ENCODE data around the gene STOX1.
A peak's percentile ranks its signal among the peaks of the same experiment; 100 is the strongest.
"Not testable (repeated sequence)": the region's sequence is repeated elsewhere in the genome, so short reads cannot be mapped to it uniquely, and the experiment has no call there.

Gene STOX1

GRCh38 chr10:68826764-68827591 is at the start of gene STOX1:
STOX1 (plus strand) TSS chr10:68827531; CDS start chr10:68827624, 93 bp downstream.
- DNase-seq, result peak; percentile 76

DNA sequence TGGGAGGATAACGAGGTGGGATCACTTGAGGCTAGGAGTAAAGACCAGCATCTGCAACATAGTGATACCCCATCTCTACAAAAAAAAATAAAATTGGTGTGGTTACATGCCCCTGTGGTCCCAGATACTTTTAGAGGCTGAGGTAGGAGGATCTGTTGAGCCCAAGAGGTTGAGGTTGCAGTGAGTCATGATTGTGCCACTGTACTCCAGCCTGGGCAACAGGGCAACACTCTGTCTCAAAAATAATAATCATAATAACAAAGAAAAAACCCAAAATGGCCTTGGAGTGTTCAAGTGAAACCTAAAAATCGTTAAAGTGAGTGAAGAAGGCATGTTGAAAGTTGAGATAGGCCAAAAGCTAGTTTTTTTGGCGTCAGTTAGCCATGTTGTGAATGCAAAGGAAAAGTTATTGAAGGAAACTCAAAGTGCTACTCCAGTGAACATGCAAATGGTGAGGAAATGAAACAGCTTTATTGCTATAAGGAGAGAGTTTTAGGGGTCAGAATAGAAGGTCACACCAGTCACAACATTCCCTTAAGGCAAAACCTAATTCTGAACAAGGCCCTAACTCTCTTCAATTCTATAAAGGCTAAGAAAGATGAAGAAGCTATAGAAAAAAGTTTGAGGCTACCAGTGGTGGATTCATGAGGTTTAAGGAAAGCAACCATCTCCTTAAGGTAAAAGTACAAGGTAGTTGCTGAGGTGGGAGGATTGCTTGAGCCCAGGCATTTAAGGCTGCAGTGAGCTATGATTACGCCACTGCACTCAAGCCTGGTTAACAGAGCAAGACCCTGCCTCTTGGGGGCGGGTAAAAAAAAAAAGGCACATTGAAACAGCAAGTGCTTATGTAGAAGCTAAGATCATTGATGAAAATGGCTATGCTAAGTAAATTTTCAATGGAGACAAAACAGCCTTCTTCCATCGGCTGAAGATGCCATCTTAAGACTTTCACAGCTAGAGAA is 45.4 kb upstream of the STOX1 start:
- no peak for DNase-seq

GRCh38 chr10:68784476-68784875 is 42.9 kb upstream of the STOX1 start:
- DNase-seq, result no peak

GRCh38 chr10:68787813-68788212 is 39.5 kb upstream of the STOX1 start:
- DNase-seq, result no peak

DNA sequence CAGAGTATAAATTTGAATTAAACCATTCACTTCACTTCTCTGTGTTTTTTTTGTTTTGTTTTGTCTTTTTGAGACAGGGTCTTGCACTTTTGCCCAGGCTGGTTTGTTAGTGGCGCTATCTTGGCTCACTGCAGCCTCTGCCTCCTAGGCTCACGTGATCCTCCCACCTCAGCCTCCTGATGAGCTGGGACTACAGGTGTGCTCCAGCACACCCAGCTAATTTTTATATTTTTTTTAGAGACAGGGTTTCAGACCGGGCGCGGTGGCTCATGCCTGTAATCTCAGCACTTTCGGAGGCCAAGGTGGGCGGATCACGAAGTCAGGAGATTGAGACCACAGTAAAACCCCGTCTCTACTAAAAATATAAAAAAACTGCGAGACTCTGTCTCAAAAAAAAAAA is 36.9 kb upstream of the STOX1 start:
- DNase-seq, result no peak

GRCh38 chr10:68792115-68792514 is 35.2 kb upstream of the STOX1 start:
- DNase-seq, result no peak

DNA sequence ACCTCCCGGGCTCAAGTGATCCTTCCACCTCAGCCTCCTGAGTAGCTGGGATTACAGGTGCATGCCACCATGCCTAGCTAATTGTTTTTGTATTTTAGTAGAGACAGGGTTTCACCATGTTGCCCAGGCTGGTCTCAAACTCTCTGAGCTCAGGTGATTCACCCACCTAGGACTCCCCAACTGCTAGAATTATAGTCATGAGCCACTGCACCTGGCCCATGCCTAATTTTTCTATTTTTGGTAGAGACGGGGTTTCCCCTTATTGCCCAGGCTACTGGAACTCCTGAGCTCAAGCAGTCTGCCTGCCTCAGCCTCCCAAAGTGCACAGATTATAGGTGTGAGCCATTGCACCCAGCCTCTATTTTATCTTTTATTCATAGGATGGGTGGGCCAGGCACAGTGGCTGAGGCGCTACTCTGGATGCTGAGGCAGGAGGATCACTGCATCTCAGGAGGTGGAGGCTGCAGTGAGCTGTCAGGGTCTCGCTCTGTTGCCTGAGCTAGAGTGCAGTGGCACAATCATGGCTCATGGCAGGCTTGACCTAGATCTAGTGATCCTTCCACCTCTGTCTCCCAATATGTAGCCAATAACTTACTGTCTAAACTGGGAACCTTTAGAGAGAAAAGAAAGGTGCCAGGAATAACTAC is 31.3 kb upstream of the STOX1 start:
- DNase-seq, result no peak

DNA sequence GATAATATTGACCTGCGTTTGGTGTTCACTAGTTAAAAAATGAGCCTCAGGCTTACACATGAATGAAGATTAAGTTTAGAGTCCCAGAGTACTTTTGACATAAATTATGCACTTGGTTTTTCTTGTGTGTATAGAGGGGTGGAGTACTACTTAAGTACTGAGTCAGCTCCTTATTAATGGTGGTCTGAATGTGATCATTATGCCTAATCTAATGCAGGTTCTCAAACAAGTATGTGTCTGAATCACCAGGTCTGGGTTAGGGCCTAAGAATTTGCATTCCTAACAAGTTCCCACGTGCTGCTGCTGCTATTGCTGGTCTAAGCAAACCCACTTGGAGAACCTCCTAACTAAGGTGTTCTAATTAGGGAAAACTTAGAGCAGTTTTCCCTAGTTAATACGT is 30.7 kb upstream of the STOX1 start:
- DNase-seq, result no peak

GRCh38 chr10:68800211-68800610 is 27.1 kb upstream of the STOX1 start:
- DNase-seq, result no peak

GRCh38 chr10:68804692-68805091 is 22.6 kb upstream of the STOX1 start:
- no peak for DNase-seq

- not testable (repeated sequence) for DNase-seq
Observed at GRCh38 chr10:68810830-68811229, 16.5 kb upstream of the STOX1 start.

DNA sequence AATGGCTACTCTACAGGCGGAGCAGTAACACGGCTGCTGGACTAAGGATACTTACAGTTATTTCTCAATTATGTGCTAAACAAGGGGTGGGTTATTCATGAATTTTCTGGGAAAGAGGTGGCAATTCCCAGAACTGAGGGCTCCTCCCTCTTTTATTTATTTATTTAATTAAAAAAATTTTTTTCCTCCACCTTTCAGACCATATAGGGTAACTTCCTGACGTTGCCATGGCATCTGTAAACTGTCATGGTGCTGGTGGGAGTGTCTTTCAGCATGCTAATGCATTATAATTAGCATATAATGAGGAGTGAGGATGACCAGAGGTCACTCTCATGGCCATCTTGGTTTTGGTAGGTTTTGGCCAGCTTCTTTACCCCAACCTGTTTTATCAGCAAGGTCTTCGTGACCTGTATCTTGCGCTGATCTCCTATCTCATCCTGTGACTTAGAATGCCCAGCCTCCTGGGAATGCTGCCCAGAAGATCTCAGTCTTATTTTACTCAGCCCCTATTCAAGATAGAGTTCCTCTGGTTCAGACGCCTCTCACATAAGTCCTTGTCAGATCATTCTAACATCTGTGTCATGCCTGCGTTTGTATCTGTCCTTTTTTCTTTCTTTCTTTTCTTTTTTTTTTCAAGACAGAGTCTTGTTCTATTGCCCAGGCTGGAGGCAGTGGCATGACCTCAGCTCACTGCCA is 15.9 kb upstream of the STOX1 start:
- no peak for DNase-seq

DNA sequence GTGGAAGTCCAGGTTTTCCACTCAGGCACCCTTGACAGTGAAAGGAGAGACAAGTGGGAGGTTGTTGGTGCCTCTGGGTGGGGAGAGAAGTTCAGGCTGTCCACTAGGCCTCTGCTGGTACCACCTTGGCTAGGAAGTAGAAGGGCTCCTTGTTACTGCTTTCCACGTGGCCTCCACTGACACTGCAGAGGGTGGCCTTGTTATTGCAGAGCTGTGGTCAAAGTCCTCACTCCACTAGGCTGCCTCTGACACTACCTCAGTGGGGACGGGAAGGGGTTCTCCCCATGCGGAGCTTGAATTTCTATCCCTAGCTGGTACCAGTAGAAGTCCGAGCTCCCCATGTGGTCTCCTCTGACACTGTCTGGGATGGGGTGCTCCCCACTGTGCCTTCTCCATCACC is 14.9 kb upstream of the STOX1 start:
- DNase-seq, result no peak

DNA sequence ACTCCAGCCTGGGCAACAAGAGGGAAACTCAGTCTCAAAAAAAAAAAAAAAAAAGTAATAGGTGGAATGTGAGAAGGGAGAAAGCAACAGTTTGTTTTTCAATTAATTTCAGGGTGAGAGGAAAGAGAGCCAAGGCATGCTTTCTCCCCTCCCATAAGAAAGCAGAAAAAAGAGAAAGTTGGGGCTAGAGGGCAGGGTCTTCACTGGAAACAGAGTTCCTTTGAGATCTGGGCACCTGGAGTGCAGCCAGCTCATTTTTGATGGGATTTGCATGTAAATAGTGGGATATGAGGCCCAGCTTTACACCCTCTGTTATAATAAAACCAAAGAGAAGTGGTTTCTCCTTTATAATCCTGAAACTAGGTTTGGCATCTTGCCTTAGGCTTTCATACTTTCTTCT is 13.8 kb upstream of the STOX1 start:
- DNase-seq, result no peak

DNA sequence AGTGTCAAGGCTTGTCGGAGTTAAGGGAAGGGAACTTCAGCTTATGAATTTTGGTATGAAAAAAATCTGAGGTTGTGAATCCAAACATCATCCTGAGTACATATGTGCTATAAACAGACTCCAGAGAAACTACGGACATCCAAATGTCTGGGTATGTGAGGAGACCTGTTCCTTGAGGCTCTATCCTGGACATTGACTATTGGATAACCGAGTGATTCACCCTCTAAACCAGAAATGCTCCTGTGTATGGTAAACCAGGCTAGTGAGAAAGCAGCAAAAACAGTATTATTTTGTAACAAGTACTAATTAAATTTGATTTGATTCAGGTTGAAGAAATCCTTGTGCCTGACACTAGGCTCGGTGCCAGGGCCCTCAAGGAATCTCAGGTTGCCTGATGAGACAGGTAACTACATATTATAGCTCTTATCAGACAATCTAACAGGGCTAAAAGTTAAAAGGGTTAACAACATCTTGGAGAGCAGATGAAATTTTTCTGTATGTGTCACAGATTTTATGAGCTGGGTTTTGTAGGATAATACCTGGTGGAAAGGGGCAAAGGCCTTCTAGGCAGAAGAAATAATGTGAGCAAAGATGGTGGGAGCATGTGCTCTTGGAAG is 10.4 kb upstream of the STOX1 start:
- no peak for DNase-seq

- not testable (repeated sequence) for DNase-seq
Observed at GRCh38 chr10:68820359-68820758, 7.0 kb upstream of the STOX1 start.

DNA sequence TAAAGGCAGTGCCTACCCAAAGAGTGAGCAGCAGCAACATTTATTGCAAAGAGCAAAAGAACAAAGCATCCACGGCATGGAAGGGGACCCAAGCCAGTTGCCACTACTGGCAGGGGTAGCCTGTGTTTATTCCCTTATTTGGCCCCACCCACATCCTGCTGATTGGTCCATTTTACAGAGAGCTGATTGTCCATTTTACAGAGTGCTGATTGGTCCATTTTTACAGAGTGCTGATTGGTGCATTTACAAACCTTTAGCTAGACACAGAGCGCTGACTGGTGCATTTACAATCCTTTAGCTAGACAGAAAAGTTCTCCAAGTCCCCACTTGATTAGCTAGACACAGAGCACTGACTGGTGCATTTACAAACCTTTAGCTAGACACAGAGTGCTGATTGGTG is 4.7 kb upstream of the STOX1 start:
- DNase-seq, result not testable (repeated sequence)

DNA sequence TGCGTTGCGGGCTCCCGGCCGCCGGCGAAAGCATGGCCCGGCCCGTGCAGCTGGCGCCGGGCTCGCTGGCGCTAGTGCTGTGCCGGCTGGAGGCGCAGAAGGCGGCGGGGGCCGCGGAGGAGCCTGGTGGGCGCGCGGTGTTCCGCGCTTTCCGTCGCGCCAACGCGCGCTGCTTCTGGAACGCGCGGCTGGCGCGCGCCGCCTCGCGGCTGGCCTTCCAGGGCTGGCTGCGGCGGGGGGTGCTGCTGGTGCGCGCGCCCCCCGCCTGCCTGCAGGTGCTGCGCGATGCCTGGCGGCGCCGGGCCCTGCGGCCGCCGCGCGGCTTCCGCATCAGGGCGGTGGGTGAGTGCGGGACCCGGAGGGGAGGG is 245 bp downstream of the STOX1 start:
- DNase-seq, result not testable (repeated sequence)

DNA sequence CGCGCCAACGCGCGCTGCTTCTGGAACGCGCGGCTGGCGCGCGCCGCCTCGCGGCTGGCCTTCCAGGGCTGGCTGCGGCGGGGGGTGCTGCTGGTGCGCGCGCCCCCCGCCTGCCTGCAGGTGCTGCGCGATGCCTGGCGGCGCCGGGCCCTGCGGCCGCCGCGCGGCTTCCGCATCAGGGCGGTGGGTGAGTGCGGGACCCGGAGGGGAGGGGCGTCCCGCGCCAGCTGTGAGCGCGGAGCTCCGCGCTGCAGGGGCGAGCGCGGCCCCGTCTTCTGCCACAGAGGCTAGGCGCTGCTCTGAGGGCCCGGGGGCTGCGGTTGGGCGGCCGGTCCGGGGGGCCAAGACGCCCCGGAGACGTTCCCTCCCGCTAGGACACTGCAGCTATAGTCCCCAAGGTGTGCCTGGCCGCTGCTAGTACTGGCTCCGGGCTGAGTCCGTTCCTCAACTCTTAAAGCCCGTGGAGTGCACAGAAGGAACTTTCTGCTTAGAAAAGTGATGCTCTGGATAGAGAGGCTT is 811 bp downstream of the STOX1 start:
- DNase-seq, result peak; percentile 26

GRCh38 chr10:68828833-68829232 is 1.5 kb downstream of the STOX1 start:
- DNase-seq, result no peak

GRCh38 chr10:68829521-68829920 is 2.2 kb downstream of the STOX1 start:
- no peak for DNase-seq

DNA sequence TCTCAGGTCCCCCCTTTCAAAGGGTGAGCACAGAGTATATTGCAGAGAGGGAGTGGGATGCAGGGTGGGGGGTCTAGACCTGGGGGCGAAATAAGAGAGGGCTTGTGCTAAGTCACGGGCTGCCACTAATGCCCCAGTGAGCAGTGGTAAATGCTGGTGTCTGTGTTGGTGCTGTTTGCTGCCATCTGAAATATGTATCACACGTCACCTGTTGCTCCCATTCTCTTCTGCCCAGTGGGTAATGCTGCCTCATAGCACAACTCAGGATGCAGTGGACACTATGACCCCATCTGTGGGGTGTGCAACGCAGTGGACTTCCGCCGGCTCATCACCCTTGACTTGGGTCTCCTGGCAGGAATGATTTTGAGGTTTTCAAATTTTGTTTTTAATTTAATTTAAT is 2.6 kb downstream of the STOX1 start:
- no peak for DNase-seq

All from stimulated activated CD8-positive, alpha-beta memory T cell treated with anti-CD3 and anti-CD28 coated beads, Interleukin-4, amount 100 ng/mL, for 48 hours (primary cell).